Heart left ventricle (tissue), 16 donors: Measurements from ENCODE around the gene NRDE2. TPM values are rescaled to one million over a fixed set of nuclear protein-coding genes. Genes with fewer than 3 reads are reported as not detected.

Experiments used
- ATAC-seq, 4 donors: fragments of 200-7000 bp; cut with Tn5 transposase; one replicate each; pipeline ENCODE4 v1.9.1; 2020 to 2022; ENCODE audit warnings: moderate library complexity in 4 of 4, mild to moderate bottlenecking in 3 of 4, moderate number of reproducible peaks in 1 of 4
- DNase-seq, 5 donors: peaks; one replicate each; pipeline ENCODE4 v3.0.0-alpha.2; 2020
- H3K27ac ChIP-seq, 12 donors: fragments of 200-600 bp; sonication (generic) in 4 of 12; one replicate each; pipeline versions ENCODE4 v1.5.0 to v1.8.0; 2016 to 2022; ENCODE audit warnings: mild to moderate bottlenecking in 2 of 12
- H3K27me3 ChIP-seq, 9 donors: fragments of 200-600 bp; sonication (generic) in 2 of 9; one replicate each; pipeline versions ENCODE4 v1.5.1 to v1.8.0; 2016 to 2022; ENCODE audit warnings: mild to moderate bottlenecking in 3 of 9
- H3K36me3 ChIP-seq, 9 donors: fragments of 200-600 bp; sonication (generic) in 2 of 9; one replicate each; pipeline versions ENCODE4 v1.5.0 to v1.8.0; 2018 to 2022; ENCODE audit warnings: mild to moderate bottlenecking in 2 of 9
- H3K4me1 ChIP-seq, 12 donors: fragments of 200-600 bp; sonication (generic) in 4 of 12; one replicate each; pipeline versions ENCODE4 v1.5.0 to v1.8.0; 2016 to 2022; ENCODE audit warnings: mild to moderate bottlenecking in 3 of 12
- H3K4me3 ChIP-seq, 12 donors: fragments of 200-600 bp; sonication (generic) in 4 of 12; one replicate each; pipeline versions ENCODE4 v1.5.0 to v1.8.0; 2017 to 2022; ENCODE audit warnings: mild to moderate bottlenecking in 9 of 12, moderate library complexity in 4 of 12
- H3K9me3 ChIP-seq, 12 donors: fragments of 200-600 bp; sonication (generic) in 4 of 12; one replicate each; pipeline versions ENCODE4 v1.5.0 to v1.8.0; 2016 to 2022; ENCODE audit warnings: mild to moderate bottlenecking in 1 of 12
- CTCF ChIP-seq, 12 donors: fragments of 200-600 bp; sonication (generic) in 4 of 12; IDR thresholded peaks; one replicate each; pipeline versions ENCODE4 v1.5.0 to v1.8.0; 2018 to 2022; ENCODE audit warnings: antibody characterized with exemption in 12 of 12, mild to moderate bottlenecking in 5 of 12
- POLR2A ChIP-seq, 2 donors: fragments of 450-650 bp; IDR thresholded peaks; one replicate each; pipeline ENCODE4 v1.6.1; 2017; ENCODE audit warnings: antibody characterized with exemption in 2 of 2, mild to moderate bottlenecking in 2 of 2, moderate library complexity in 2 of 2
- WGBS, 4 donors: extraction: QIAGEN DNeasy Blood & Tissue Kit in 2 of 4; methylation state at CpG; one replicate each; pipeline versions ENCODE4 v1.1.5 to v1.1.7; 2013 to 2018; 5-methylcytosine and 5-hydroxymethylcytosine counted together
- intact Hi-C, 10 donors: fragments of 100-400 bp; cut with DNase I; formaldehyde crosslinking; loops; one replicate each; pipeline versions ENCODE4 v1.11.1 to v1.14.2; 2022
- polyA plus RNA-seq, 2 donors: library from polyadenylated mRNA; stranded (reverse); fragments of 200-250 nt; gene quantifications; one replicate each; pipeline ENCODE4 v1.2.3, GENCODE V29; 2013
- total RNA-seq, 9 donors: library from RNA; depleted of rRNA in 2 of 9; stranded (reverse); fragments of >200 nt in 2 of 9; fragmentation: NEBNext Ultra II Directional in 3 of 9; extraction: Animal tissue kit (Norgen Biotek cat#: 25700) in 3 of 9; gene quantifications; one replicate each; pipeline versions ENCODE4 v1.1.0 to v1.2.4, GENCODE V29; 2016 to 2023
- donor health status: ischemic (EF 13 %, LVEDD 7.1; RV severe dilation, severe dysfunction).
- donor health status: healthy with polysubstance abuse.
- donor health status: DM: no; HTN: yes; CAD: no.
- donor health status: DM: no; HTN: no; CAD: no.
- donor health status: ischemic (EF 25% LVEDD 6.9; RV normal size, moderate dysfunction).
- donor health status: ischemic (EF 25% LVEDD 5.7; RV mildly dilated, moderate dysfunction).
- donor health status: healthy.
- donor health status: DM: yes; HTN: yes; CAD: no.
- donor health status: ischemic (EF 35%, LVEDD 5.7; RV mildly dilated, moderate dysfunction).
- donor health status: nonischemic (EF 11% LVEDD 7.7; RV severe dilation, severe dysfunction).
- donor health status: DM: yes; HTN: yes; CAD: no.
- donor health status: PGD.
- donor health status: ischemic (EF 29% LVEDD 5.4; RV normal size, mild dysfunction).
- donor health status: nonischemic (EF 23%, LVEDD 6.1; RV moderate dilation, normal function).

Gene NRDE2
- total and polyA plus RNA-seq, 11 donors = 5.2 to 15.4 (median 9.4) TPM

GRCh38 chr14:90305176-90305601 lies 26.6 kb downstream of the NRDE2 start:
- Histone ChIP-seq H3K9me3 (no peaks in the 10 kb centered on the region), H3K27me3 (no peaks in the 10 kb centered on the region), H3K27ac (no peak overlapping the region), H3K36me3 (peaks cover 0 to 80% (median 56%) of the 10 kb centered on the region in 9 donors), H3K4me3 (no peak overlapping the region), H3K4me1 (peaks cover 5 to 22% (median 14%) of the 10 kb centered on the region in 12 donors)
- DNase-seq (no peak), ATAC-seq (no peak)
- WGBS, 4 donors = 90 to 94% (median 91%) methylated on average over 4 of the region's 4 CpGs
- intact Hi-C loops = loop anchor here in 8 of 10 donors (10.0 kb wide), 4 partner anchors 90 to 590 kb away; partner anchors contain the start of gene CALM1 (in 3 of the 8)
- TF ChIP-seq POLR2A (IDR thresholded peaks at IDR 0.05) = no peak
- no peak for TF ChIP-seq CTCF (IDR thresholded peaks at IDR 0.05)

GRCh38 chr14:90304502-90304901 lies 27.2 kb downstream of the NRDE2 start:
- Histone ChIP-seq H3K27ac (no peak overlapping the region), H3K9me3 (no peaks in the 10 kb centered on the region), H3K4me3 (no peak overlapping the region), H3K27me3 (no peaks in the 10 kb centered on the region), H3K4me1 (peaks cover 5 to 28% (median 16%) of the 10 kb centered on the region in 12 donors), H3K36me3 (peaks cover 0 to 78% (median 56%) of the 10 kb centered on the region in 9 donors)
- ATAC-seq (no peak), DNase-seq (no peak)
- intact Hi-C loops = loop anchor here (1.0 to 10.0 kb wide), 11 partner anchors 78 to 590 kb away; partner anchors contain the start of gene CALM1 (in 6 of the 10)
- TF ChIP-seq CTCF (IDR thresholded peaks at IDR 0.05) (no peak), POLR2A (IDR thresholded peaks at IDR 0.05) (no peak)

GRCh38 chr14:90303473-90303872 lies 28.3 kb downstream of the NRDE2 start:
- no peak for ATAC-seq
- WGBS, 4 donors = 94 to 98% (median 96%) methylated on average over 4 of the region's 4 CpGs

More at GRCh38 chr14:90303473-90303872, 28.3 kb downstream of the NRDE2 start:
- intact Hi-C loops = loop anchor here (2.0 to 10.0 kb wide), 11 partner anchors 79 to 591 kb away; partner anchors contain the start of gene CALM1 (in 6 of the 10)
- no peak for DNase-seq
- Histone ChIP-seq H3K4me1 (peaks cover 5 to 30% (median 16%) of the 10 kb centered on the region in 12 donors), H3K4me3 (no peak overlapping the region), H3K27ac (no peak overlapping the region), H3K27me3 (no peaks in the 10 kb centered on the region), H3K36me3 (peaks cover 0 to 75% (median 52%) of the 10 kb centered on the region in 9 donors), H3K9me3 (no peaks in the 10 kb centered on the region)
- TF ChIP-seq CTCF (IDR thresholded peaks at IDR 0.05) (no peak), POLR2A (IDR thresholded peaks at IDR 0.05) (no peak)
